MM.1S (cell line): Measurements from ENCODE around the gene LNX2.

ENCODE experiments used
- EZH2 ChIP-seq: fragments of 300-600 bp; sonication (generic); optimal IDR thresholded peaks from 2 replicates; pipeline ENCODE3; 2017; ENCODE audit warnings: low read depth, mild to moderate bottlenecking, antibody characterized with exemption, low read length, mixed read lengths
- EZH2phosphoT487 ChIP-seq: fragments of 300-600 bp; sonication (generic); IDR thresholded peaks from 2 replicates; pipeline ENCODE4 v1.6.1; 2018; ENCODE audit warnings: antibody characterized with exemption, low read length
- TF ChIP-seq, protein P1 (sequence below): fragments of 300-600 bp; sonication (generic); IDR thresholded peaks from 2 replicates; pipeline ENCODE4 v1.5.1; 2016; ENCODE audit warnings: antibody characterized with exemption, low read length, mixed read lengths

DNA sequence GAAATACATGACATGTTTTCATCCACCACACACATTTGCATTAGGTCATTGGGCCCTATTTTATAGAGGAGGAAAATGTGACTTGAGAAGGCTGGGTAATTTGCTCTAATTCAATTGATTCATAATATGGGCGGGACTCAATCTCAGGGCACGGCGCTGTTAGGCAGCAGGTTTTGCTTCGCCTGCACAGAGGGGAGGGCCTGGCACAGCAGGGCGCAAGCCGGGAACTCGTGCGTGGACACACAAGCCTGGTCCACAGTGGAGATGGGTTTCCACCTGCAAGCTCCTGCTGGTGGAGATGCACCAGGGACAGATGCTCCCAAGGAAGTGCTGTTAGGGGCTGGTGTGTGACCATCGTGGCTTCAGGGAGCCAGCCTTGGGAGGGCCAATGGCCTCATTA is 111.5 kb downstream of the LNX2 start:
- TF ChIP-seq, protein P1, sequence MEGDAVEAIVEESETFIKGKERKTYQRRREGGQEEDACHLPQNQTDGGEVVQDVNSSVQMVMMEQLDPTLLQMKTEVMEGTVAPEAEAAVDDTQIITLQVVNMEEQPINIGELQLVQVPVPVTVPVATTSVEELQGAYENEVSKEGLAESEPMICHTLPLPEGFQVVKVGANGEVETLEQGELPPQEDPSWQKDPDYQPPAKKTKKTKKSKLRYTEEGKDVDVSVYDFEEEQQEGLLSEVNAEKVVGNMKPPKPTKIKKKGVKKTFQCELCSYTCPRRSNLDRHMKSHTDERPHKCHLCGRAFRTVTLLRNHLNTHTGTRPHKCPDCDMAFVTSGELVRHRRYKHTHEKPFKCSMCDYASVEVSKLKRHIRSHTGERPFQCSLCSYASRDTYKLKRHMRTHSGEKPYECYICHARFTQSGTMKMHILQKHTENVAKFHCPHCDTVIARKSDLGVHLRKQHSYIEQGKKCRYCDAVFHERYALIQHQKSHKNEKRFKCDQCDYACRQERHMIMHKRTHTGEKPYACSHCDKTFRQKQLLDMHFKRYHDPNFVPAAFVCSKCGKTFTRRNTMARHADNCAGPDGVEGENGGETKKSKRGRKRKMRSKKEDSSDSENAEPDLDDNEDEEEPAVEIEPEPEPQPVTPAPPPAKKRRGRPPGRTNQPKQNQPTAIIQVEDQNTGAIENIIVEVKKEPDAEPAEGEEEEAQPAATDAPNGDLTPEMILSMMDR: no peak
- TF ChIP-seq EZH2phosphoT487 (no peak), EZH2 (no peak)
